K562 (cell line): ENCODE results near the gene ZBTB47. TPM values are rescaled to one million over a fixed set of nuclear protein-coding genes. Genes with fewer than 3 reads are reported as not detected.

Experiments
- ADNP ChIP-seq: fragments of 200-800 bp; sonication (Bioruptor generic); IDR thresholded peaks from 2 replicates; pipeline ENCODE4 v1.6.1; 2016; ENCODE audit warnings: missing genetic modification characterization, missing compliant biosample characterization
- ARNT ChIP-seq, 2 experiments: fragments of 450-650 bp; IDR thresholded peaks; 2 replicates each; pipeline ENCODE4 v1.6.1; 2016; ENCODE audit warnings: mild to moderate bottlenecking in 1 of 2
- ATF1 ChIP-seq, 2 experiments: fragments of 450-650 bp in 1 of 2; IDR thresholded peaks; 2 replicates each; pipeline ENCODE4 v1.6.1; 2016; ENCODE audit warnings: missing compliant biosample characterization in 1 of 2, missing genetic modification characterization in 1 of 2
- BDP1 ChIP-seq: IDR thresholded peaks from 3 replicates; pipeline ENCODE4 v1.6.1; 2011; ENCODE audit not compliant: insufficient read length, insufficient read depth
- BHLHE40 ChIP-seq: IDR thresholded peaks from 2 replicates; pipeline ENCODE4 v1.6.1; 2011; ENCODE audit warnings: low read length, improper control_type of control experiment
- CREM ChIP-seq: IDR thresholded peaks from 2 replicates; pipeline ENCODE4 v1.6.1; 2014; ENCODE audit warnings: antibody characterized with exemption, low read depth
- CTBP1 ChIP-seq: fragments of 450-650 bp; IDR thresholded peaks from 2 replicates; pipeline ENCODE4 v1.6.1; 2016; ENCODE audit warnings: borderline replicate concordance
- DACH1 ChIP-seq: fragments of 450-650 bp; IDR thresholded peaks from 2 replicates; pipeline ENCODE4 v1.6.1; 2018; ENCODE audit not compliant: partially characterized antibody
- EHMT2 ChIP-seq: fragments of 450-650 bp; IDR thresholded peaks from 2 replicates; pipeline ENCODE4 v1.6.1; 2018; ENCODE audit warnings: antibody characterized with exemption
- IRF2 ChIP-seq: sonication (generic); formaldehyde crosslinking; IDR thresholded peaks from 2 replicates; pipeline ENCODE4 v1.8.1; 2022; ENCODE audit warnings: mild to moderate bottlenecking, missing genetic modification reagents
- LARP7 ChIP-seq: fragments of 450-650 bp; IDR thresholded peaks from 2 replicates; pipeline ENCODE4 v1.6.1; 2016
- MBD2 ChIP-seq: sonication (generic); IDR thresholded peaks from 2 replicates; pipeline ENCODE4 v1.6.1; 2016; ENCODE audit warnings: low read depth, borderline replicate concordance
- MCM5 ChIP-seq: fragments of 450-650 bp; IDR thresholded peaks from 2 replicates; pipeline ENCODE4 v1.6.1; 2016; ENCODE audit warnings: low read depth
- MTA2 ChIP-seq: fragments of 450-650 bp; IDR thresholded peaks from 2 replicates; pipeline ENCODE4 v1.6.1; 2016; ENCODE audit warnings: low read depth
- NBN ChIP-seq: fragments of 450-650 bp; IDR thresholded peaks from 2 replicates; pipeline ENCODE4 v1.6.1; 2016; ENCODE audit warnings: low read depth, mild to moderate bottlenecking
- NFE2 ChIP-seq: IDR thresholded peaks from 2 replicates; pipeline ENCODE4 v1.6.1; 2014; ENCODE audit warnings: antibody characterized with exemption, low read depth
- PBX2 ChIP-seq, 2 experiments: IDR thresholded peaks in 1 of 2; conservative IDR thresholded peaks in 1 of 2; 2 replicates each; pipeline ENCODE4 v1.6.1; 2016; ENCODE audit warnings: low read depth in 2 of 2, mild to moderate bottlenecking in 1 of 2, missing compliant biosample characterization in 1 of 2, missing genetic modification characterization in 1 of 2, moderate library complexity in 1 of 2
- RCOR1 ChIP-seq, 2 experiments: IDR thresholded peaks; 2 replicates each; pipeline ENCODE4 v1.6.1; 2012; ENCODE audit warnings: low read depth in 2 of 2, low read length in 2 of 2, borderline replicate concordance in 1 of 2, improper control_type of control experiment in 1 of 2
- RNF2 ChIP-seq: sonication (generic); IDR thresholded peaks from 2 replicates; pipeline ENCODE4 v1.6.1; 2016
- SMAD4 ChIP-seq: fragments of 250-450 bp; sonication (Bioruptor Pico); conservative IDR thresholded peaks from 2 replicates; pipeline ENCODE4 v1.8.0; 2021; ENCODE audit warnings: inconsistent platforms, mild to moderate bottlenecking, moderate library complexity
- SOX6 ChIP-seq: fragments of 450-650 bp; IDR thresholded peaks from 2 replicates; pipeline ENCODE4 v1.6.1; 2014; ENCODE audit warnings: mild to moderate bottlenecking
- TAF1 ChIP-seq: IDR thresholded peaks from 2 replicates; pipeline ENCODE4 v1.6.1; 2011; ENCODE audit warnings: mild to moderate bottlenecking, low read length, moderate library complexity; ENCODE audit not compliant: insufficient read depth, control insufficient read depth, severe bottlenecking; ENCODE audit errors: extremely low read depth
- XRCC4 ChIP-seq: IDR thresholded peaks from one replicate; pipeline ENCODE4 v1.6.1; 2011; ENCODE audit not compliant: insufficient read depth, insufficient read length; ENCODE audit errors: extremely low read depth
- ZBTB2 ChIP-seq: fragments of 450-650 bp; IDR thresholded peaks from 2 replicates; pipeline ENCODE4 v1.6.1; 2016; ENCODE audit warnings: antibody characterized with exemption
- ZNF766 ChIP-seq: fragments of 200-800 bp; sonication (Bioruptor generic); conservative IDR thresholded peaks from 2 replicates; pipeline ENCODE4 v1.6.1; 2016; ENCODE audit warnings: missing genetic modification characterization, missing compliant biosample characterization
- ZSCAN29 ChIP-seq: fragments of 450-650 bp; IDR thresholded peaks from 2 replicates; pipeline ENCODE4 v1.6.1; 2017
- polyA plus RNA-seq, 8 experiments: library from polyadenylated mRNA; depleted of rRNA in 4 of 8; stranded (reverse) in 5 of 8; unstranded in 3 of 8; fragments of >200 nt; fragmentation: Nextera tagmentation in 2 of 8; fragmentation: Illumina TruSeq in 1 of 8; extraction: Ambion mirVana in 2 of 8; extraction: Trizol in 1 of 8; gene quantifications; 2 replicates each; pipeline versions ENCODE4 v1.2.1 to v1.2.3, GENCODE V29; 2011 to 2014; ENCODE audit warnings: inconsistent platforms in 1 of 8, missing spikeins in 1 of 8
- total RNA-seq, 7 experiments: library from RNA; depleted of rRNA in 6 of 7; stranded (reverse); fragments of >200 nt in 6 of 7; fragmentation: Illumina TruSeq in 2 of 7; extraction: Trizol in 2 of 7; gene quantifications; 2 replicates each; pipeline versions ENCODE4 v1.2.1 to v1.2.3, GENCODE V29; 2011 to 2021; ENCODE audit warnings: low replicate concordance in 1 of 7

ZBTB47 gene
- total and polyA plus RNA-seq, 9 of the 15 experiments (the other 6 are each of a cell fraction or from before 2014, with no cell fraction given), result 0.11 to 4.6 (median 1.7) TPM; not detected in 1

GRCh38 chr3:42605546-42606173 is 47.8 kb upstream of the ZBTB47 start (continued):
- TF ChIP-seq ATF1 (CRISPR knock-in tag; IDR thresholded peaks at IDR 0.05) (no peak), ATF1 (tag; IDR thresholded peaks at IDR 0.05) (no peak; the same call in 1 of the 2 replicates), EHMT2 (peak; percentile 69), CREM (peak; percentile 60), XRCC4 (no peak), SMAD4 (no peak), DACH1 (peak; percentile 96), CTBP1 (0 out of 2 replicates have a peak, but pooled peaks have one; percentile 46), IRF2 (CRISPR knock-in tag) (no peak), MTA2 (peak; percentile 67), RCOR1 (IDR thresholded peaks at IDR 0.05; ENCODE audit: borderline replicate concordance in 1 of 2, low read depth in 2 of 2, low read length in 2 of 2) (peak; percentile 19 to 93; a peak in 2 of 4 replicates), MCM5 (no peak), BHLHE40 (no peak), NFE2 (peak; percentile 74), BDP1 (no peak), RNF2 (peak; percentile 62; the same call in 1 of the 2 replicates), ADNP (tag) (0 out of 2 replicates have a peak, but pooled peaks have one; percentile 24), TAF1 (peak; percentile 24), ARNT (IDR thresholded peaks at IDR 0.05) (peak; percentile 12 to 63; a peak in 1 of 4 replicates), LARP7 (0 out of 2 replicates have a peak, but pooled peaks have one; percentile 52), ZSCAN29 (no peak), ZBTB2 (peak; percentile 69; the same call in 1 of the 2 replicates), MBD2 (peak; percentile 19; the same call in 1 of the 2 replicates), SOX6 (peak; percentile 92), ZNF766 (CRISPR knock-in tag) (no peak), NBN (peak; percentile 63; the same call in 1 of the 2 replicates), PBX2 (CRISPR knock-in tag; IDR thresholded peaks at IDR 0.05; ENCODE audit: low read depth) (no peak), PBX2 (tag; conservative IDR thresholded peaks at IDR 0.05; ENCODE audit: low read depth) (peak; percentile 40; the same call in 1 of the 2 replicates)
